Activated B cell treated with CpG ODN at 0.5 μM for 24 hours (primary cell): ENCODE data around the gene BLOC1S3. TPM values are rescaled to one million over a fixed set of nuclear protein-coding genes. Genes with fewer than 3 reads are reported as not detected.
"Not testable (repeated sequence)": the region's sequence is repeated elsewhere in the genome, so short reads cannot be mapped to it uniquely, and the experiment has no call there.

Experiments used
- ATAC-seq: fragments of 200-7000 bp; cut with Tn5 transposase; one replicate; pipeline ENCODE4 v1.10.0; 2021; ENCODE audit warnings: low read depth, mild to moderate bottlenecking, moderate library complexity
- CTCF ChIA-PET: fragments of 350-600 bp; sonication (Branson Sonifier 250); formaldehyde crosslinking; loops from one replicate; lab custom pipeline; 2021; ENCODE audit warnings: antibody characterized with exemption; lab: Charles Lee
- POLR2A ChIA-PET: fragments of 350-600 bp; sonication (Branson Sonifier 250); formaldehyde crosslinking; loops from one replicate; lab custom pipeline; 2021; ENCODE audit warnings: antibody characterized with exemption; lab: Charles Lee
- DNase-seq: peaks from one replicate; pipeline ENCODE4 v3.0.0; 2022
- H3K27ac Mint-ChIP-seq: one replicate; pipeline ENCODE4 v1.8.0; 2020; ENCODE audit warnings: mixed read lengths
- H3K27me3 Mint-ChIP-seq: one replicate; pipeline ENCODE4 v1.8.0; 2021; ENCODE audit warnings: mixed read lengths
- H3K36me3 Mint-ChIP-seq: one replicate; pipeline ENCODE4 v1.8.0; 2021; ENCODE audit warnings: low read depth, mixed read lengths
- H3K4me1 Mint-ChIP-seq: one replicate; pipeline ENCODE4 v1.8.0; 2021; ENCODE audit warnings: mixed read lengths
- H3K4me3 Mint-ChIP-seq: one replicate; pipeline ENCODE4 v1.8.0; 2020; ENCODE audit warnings: mild to moderate bottlenecking, mixed read lengths
- H3K9me3 Mint-ChIP-seq: one replicate; pipeline ENCODE4 v1.8.0; 2020; ENCODE audit warnings: mixed read lengths
- intact Hi-C: fragments of 100-400 bp; cut with micrococcal nuclease; formaldehyde crosslinking; loops from one replicate; pipeline ENCODE4 v1.15.1; 2024
- total RNA-seq: library from RNA; stranded (reverse); gene quantifications from 2 replicates; pipeline ENCODE4 v1.2.3, GENCODE V29; 2022
- TF ChIP-seq, protein P1 (sequence below): fragments of 200-600 bp; IDR thresholded peaks from one replicate; pipeline ENCODE4 v1.8.0; 2022; ENCODE audit warnings: antibody characterized with exemption, mild to moderate bottlenecking

Gene BLOC1S3
- total RNA-seq, 1 donor from 2014 or later, result 16.5 TPM

DNA sequence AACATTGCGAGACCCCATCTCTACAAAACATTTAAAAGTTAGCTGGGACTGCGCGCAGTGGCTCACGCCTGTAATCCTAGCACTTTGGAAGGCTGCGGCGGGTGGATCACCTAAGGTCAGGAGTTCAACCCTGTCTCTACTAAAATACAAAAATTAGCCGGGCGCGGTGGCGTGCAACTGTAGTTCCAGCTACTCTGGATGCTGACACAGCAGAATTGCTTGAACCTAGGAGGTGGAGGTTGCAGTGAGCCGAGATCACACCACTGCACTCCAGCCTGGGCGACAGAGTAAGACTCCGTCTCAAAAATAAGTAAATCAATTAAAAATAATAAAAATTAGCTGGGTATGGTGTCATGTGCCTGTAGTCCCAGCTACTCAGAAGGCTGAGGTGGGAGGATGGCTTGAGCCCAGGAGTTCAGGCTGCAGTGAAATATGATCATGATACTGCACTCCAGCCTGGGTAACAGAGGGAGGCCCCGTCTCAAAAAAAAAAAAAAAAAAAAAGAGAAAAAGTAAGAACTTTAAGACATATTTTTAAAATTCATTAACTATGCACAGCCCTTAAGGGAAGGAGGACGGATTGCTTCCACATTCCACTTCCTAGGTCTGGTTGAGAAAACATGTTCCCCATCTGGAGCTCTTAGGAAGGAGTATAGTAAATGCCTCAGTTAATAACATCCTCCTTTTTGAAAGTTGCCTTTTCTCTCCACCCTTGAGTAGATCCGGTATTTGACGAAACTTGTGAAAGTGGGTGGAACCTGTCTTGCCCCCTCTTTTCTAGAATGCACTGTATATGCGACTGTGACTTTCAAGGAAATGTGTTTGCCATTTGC lies 40.5 kb downstream of the BLOC1S3 start:
- POLR2A ChIA-PET, result no interaction called here
- CTCF ChIA-PET, result no interaction called here

DNA sequence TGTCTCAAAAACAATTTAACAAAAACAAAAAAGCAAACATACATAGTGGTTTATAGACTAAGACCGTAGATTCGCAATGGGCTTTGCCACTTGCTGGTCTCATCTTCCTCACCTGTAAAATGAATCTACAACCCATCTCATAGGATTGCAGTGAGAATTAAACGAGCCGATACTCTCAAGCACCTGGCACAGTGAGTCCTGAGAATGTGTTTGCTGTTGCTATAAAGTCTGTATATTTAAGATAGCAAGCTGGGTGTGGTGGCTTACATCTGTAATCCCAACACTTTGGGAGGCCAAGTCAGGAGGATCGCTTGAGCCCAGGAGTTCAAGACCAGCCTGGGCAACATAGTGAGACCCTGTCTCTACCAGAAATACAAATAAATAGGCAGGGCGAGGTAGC lies 44.1 kb downstream of the BLOC1S3 start:
- no peak overlapping the region for H3K4me3 Mint-ChIP-seq
- POLR2A ChIA-PET, result no interaction called here
- intact Hi-C loops, result no loop called here
- no peak overlapping the region for H3K27ac Mint-ChIP-seq
- H3K4me1 Mint-ChIP-seq, result no peaks in the 10 kb centered on the region
- H3K9me3 Mint-ChIP-seq, result no peaks in the 10 kb centered on the region
- CTCF ChIA-PET, result no interaction called here
- TF ChIP-seq, protein P1, sequence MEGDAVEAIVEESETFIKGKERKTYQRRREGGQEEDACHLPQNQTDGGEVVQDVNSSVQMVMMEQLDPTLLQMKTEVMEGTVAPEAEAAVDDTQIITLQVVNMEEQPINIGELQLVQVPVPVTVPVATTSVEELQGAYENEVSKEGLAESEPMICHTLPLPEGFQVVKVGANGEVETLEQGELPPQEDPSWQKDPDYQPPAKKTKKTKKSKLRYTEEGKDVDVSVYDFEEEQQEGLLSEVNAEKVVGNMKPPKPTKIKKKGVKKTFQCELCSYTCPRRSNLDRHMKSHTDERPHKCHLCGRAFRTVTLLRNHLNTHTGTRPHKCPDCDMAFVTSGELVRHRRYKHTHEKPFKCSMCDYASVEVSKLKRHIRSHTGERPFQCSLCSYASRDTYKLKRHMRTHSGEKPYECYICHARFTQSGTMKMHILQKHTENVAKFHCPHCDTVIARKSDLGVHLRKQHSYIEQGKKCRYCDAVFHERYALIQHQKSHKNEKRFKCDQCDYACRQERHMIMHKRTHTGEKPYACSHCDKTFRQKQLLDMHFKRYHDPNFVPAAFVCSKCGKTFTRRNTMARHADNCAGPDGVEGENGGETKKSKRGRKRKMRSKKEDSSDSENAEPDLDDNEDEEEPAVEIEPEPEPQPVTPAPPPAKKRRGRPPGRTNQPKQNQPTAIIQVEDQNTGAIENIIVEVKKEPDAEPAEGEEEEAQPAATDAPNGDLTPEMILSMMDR, result no peak
- no peaks in the 10 kb centered on the region for H3K36me3 Mint-ChIP-seq
- no peak for DNase-seq
- peaks cover 30% of the 10 kb centered on the region for H3K27me3 Mint-ChIP-seq
- no peak for ATAC-seq

More for the DNA sequence above, 40.5 kb downstream of the BLOC1S3 start:
- Mint-ChIP-seq H3K4me3 (no peak overlapping the region), H3K27ac (no peak overlapping the region), H3K27me3 (peaks cover 38% of the 10 kb centered on the region), H3K36me3 (no peaks in the 10 kb centered on the region), H3K9me3 (no peaks in the 10 kb centered on the region), H3K4me1 (no peaks in the 10 kb centered on the region)
- DNase-seq, result no peak
- ATAC-seq, result no peak
- TF ChIP-seq, protein P1, result no peak
- intact Hi-C loops, result no loop called here

DNA sequence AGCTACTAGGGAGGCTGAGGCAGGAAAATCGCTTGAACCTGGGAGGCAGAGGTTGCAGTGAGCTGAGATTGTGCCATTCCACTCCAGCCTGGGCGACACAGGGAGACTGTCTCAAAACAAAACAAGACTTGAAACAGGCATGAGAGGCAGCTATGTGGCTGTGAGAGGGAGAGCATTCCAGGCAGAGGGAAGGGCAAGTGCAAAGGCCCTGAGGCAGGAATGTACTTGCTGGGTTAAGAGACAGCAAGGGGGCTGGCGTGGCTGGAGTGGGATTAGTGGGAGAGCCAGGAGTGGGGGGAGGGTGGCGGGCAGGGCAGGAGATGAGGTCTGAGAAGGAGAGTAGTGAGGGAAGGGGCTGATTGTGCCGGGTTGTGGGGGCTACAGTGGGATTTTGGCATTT lies 45.3 kb downstream of the BLOC1S3 start:
- no peak overlapping the region for H3K27ac Mint-ChIP-seq
- peaks cover 22% of the 10 kb centered on the region for H3K27me3 Mint-ChIP-seq
- no peaks in the 10 kb centered on the region for H3K36me3 Mint-ChIP-seq
- ChIA-PET POLR2A (no interaction called here), CTCF (no interaction called here)
- no peak for DNase-seq
- TF ChIP-seq, protein P1, result no peak
- intact Hi-C loops, result no loop called here
- H3K9me3 Mint-ChIP-seq, result no peaks in the 10 kb centered on the region
- no peaks in the 10 kb centered on the region for H3K4me1 Mint-ChIP-seq
- H3K4me3 Mint-ChIP-seq, result no peak overlapping the region
- ATAC-seq, result no peak

DNA sequence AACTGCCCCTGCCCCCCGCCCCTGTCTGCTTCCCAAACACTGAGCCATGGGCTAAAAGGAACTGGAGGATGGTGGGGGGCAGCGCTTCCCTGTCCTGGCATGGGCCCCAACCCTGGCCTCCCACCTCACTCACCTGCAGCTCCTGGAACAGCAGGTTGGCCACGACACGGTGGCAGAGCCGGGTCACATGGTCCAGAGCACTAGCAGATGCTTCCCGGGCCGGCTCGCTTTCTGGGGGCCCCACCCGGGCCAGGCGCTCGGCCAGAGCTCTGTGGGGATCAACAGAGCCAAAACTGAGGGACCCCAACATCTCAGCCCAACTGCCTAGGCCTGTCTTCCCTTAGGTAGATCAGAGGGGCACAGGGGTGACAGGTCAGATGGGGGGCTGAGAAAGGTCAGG lies 46.1 kb downstream of the BLOC1S3 start:
- no peak overlapping the region for H3K4me3 Mint-ChIP-seq
- H3K27me3 Mint-ChIP-seq, result peaks cover 20% of the 10 kb centered on the region

DNA sequence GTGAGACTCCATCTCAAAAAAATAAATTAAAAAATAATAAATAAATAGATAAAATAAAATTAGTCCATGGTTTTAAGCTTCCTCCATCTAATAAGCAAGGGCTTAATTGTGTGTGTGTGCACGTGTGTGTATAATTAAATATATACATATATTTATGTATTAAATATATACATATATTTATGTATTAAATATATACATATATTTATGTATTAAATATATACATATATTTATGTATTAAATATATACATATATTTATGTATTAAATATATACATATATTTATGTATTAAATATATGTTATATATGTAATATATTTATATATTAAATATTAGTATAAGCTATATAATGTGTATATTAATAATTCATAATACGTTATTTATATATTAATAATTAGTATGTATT lies 50.5 kb downstream of the BLOC1S3 start:
- intact Hi-C loops, DNase-seq, H3K4me1 Mint-ChIP-seq, POLR2A ChIA-PET, ATAC-seq, H3K9me3 Mint-ChIP-seq, H3K27ac Mint-ChIP-seq, CTCF ChIA-PET, H3K36me3 Mint-ChIP-seq, H3K4me3 Mint-ChIP-seq: not testable (repeated sequence)
- H3K27me3 Mint-ChIP-seq, result peaks cover 18% of the 10 kb centered on the region

More for the DNA sequence above, 46.1 kb downstream of the BLOC1S3 start:
- no peaks in the 10 kb centered on the region for H3K36me3 Mint-ChIP-seq
- ATAC-seq (no peak), DNase-seq (no peak)
- ChIA-PET CTCF (no interaction called here), POLR2A (no interaction called here)
- no peaks in the 10 kb centered on the region for H3K4me1 Mint-ChIP-seq
- no peak overlapping the region for H3K27ac Mint-ChIP-seq
- TF ChIP-seq, protein P1, result no peak
- H3K9me3 Mint-ChIP-seq, result no peaks in the 10 kb centered on the region
- intact Hi-C loops, result no loop called here

Other genes starting within 250 kb of the BLOC1S3 start
- not detected in 2 replicates for gene APOC4, start 236.5 kb upstream of the BLOC1S3 start, total RNA-seq
- gene APOC2, start 232.7 kb upstream of the BLOC1S3 start, total RNA-seq, result not detected in 2 replicates
- 87.0 and 92.1 TPM in 2 replicates for gene CLPTM1, start 223.4 kb upstream of the BLOC1S3 start, total RNA-seq
- 117 and 135 TPM in 2 replicates for gene RELB, start 177.3 kb upstream of the BLOC1S3 start, total RNA-seq
- gene CLASRP, start 139.7 kb upstream of the BLOC1S3 start, total RNA-seq, result 133 and 172 TPM in 2 replicates
- gene ZNF296, start 102.3 kb upstream of the BLOC1S3 start, total RNA-seq, result 27.8 and 28.0 TPM in 2 replicates
- 37.0 and 38.7 TPM in 2 replicates for gene GEMIN7, start 99.5 kb upstream of the BLOC1S3 start, total RNA-seq
- gene PPP1R37, start 85.6 kb upstream of the BLOC1S3 start, total RNA-seq, result 18.8 and 27.2 TPM in 2 replicates
- 0.11 and 0.12 TPM in 2 replicates for gene NKPD1, start 17.8 kb upstream of the BLOC1S3 start, total RNA-seq
- 51.8 and 56.0 TPM in 2 replicates for gene TRAPPC6A, start 547 bp upstream of the BLOC1S3 start, total RNA-seq
- gene EXOC3L2, start 66.6 kb downstream of the BLOC1S3 start, total RNA-seq, result not detected in 2 replicates
- 26.0 and 28.0 TPM in 2 replicates for gene MARK4, start 72.5 kb downstream of the BLOC1S3 start, total RNA-seq
- gene CKM, start 144.1 kb downstream of the BLOC1S3 start, total RNA-seq, result not detected in 2 replicates
- not detected in 2 replicates for gene KLC3, start 162.0 kb downstream of the BLOC1S3 start, total RNA-seq
- 29.8 and 31.5 TPM in 2 replicates for gene ERCC2, start 191.8 kb downstream of the BLOC1S3 start, total RNA-seq
- 4.0 and 5.1 TPM in 2 replicates for gene PPP1R13L, start 226.3 kb downstream of the BLOC1S3 start, total RNA-seq
- gene POLR1G, start 227.9 kb downstream of the BLOC1S3 start, total RNA-seq, result 6.7 and 6.8 TPM in 2 replicates
- 69.2 and 71.6 TPM in 2 replicates for gene ERCC1, start 245.1 kb downstream of the BLOC1S3 start, total RNA-seq